ENCODE measurements around the gene CFAP69.
"Not testable (repeated sequence)": the region's sequence is repeated elsewhere in the genome, so short reads cannot be mapped to it uniquely, and the experiment has no call there.

Gene CFAP69

DNA sequence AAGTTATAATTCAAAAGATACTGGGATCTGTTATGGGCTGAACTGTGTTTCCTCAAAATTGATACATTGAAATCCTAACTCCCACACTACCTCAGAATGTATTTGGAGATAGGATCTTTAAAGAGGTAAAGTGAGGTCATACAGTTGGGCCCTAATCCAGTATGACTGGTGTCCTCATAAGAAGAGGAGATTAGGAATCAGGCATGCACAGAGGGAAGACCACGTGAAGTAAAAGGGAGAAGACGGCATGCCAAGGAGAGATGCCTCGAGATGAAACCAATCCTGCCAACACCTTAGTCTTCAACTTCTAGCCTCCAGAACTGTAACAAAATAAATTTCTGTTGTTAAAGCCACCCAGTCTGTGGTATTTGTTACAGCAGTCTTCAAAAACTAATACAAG, 5.9 kb upstream of the CFAP69 start:
- in situ Hi-C loops (cut with HindIII; ENCODE audit: low pct_unique_long_range_greater_than_20kb, low sequenced_read_pairs): no loop called here
- TF ChIP-seq JUND (IDR thresholded peaks at IDR 0.05; ENCODE audit: low read depth): no peak
- DNase-seq (ENCODE audit: low read depth in 1 of 2, low spot score in 1 of 2): peak in 1 of 2 experiments; percentile 11

- TF ChIP-seq JUND (IDR thresholded peaks at IDR 0.05; ENCODE audit: low read depth): no peak
- DNase-seq (ENCODE audit: low read depth in 1 of 2, low spot score in 1 of 2): no peak
- in situ Hi-C loops (cut with HindIII; ENCODE audit: low pct_unique_long_range_greater_than_20kb, low sequenced_read_pairs): no loop called here
These were observed 5.2 kb upstream of the CFAP69 start for GRCh38 chr7:90239625-90240228.

- in situ Hi-C loops (cut with HindIII; ENCODE audit: low pct_unique_long_range_greater_than_20kb, low sequenced_read_pairs): no loop called here
- DNase-seq (ENCODE audit: low read depth in 1 of 2, low spot score in 1 of 2): no peak
- TF ChIP-seq JUND (IDR thresholded peaks at IDR 0.05; ENCODE audit: low read depth): no peak
These were observed 2.4 kb upstream of the CFAP69 start for GRCh38 chr7:90242369-90243168.

DNA sequence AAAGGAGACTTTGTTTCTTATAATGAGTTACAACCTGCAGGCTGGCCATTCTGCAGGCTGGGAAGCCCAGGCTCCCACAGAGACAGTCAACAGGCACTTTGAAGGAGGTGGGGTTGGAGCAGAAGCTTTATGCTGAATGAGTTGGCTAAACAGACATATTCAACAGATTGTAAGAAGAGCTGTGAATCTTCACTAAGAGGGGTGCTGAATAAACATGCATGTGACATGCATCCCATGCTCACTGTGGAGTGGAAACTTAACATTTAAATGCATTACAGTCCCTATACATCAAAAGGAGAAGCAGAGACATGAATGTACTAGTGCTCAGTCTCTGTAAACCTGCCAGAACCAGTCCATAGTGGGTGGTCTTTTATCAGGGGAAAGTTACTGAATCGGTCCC, 1.4 kb upstream of the CFAP69 start:
- in situ Hi-C loops (cut with HindIII; ENCODE audit: low pct_unique_long_range_greater_than_20kb, low sequenced_read_pairs): no loop called here
- no peak for DNase-seq (ENCODE audit: low read depth in 1 of 2, low spot score in 1 of 2)
- TF ChIP-seq JUND (IDR thresholded peaks at IDR 0.05; ENCODE audit: low read depth): no peak

GRCh38 chr7:90244565-90244908, 437 bp upstream of the CFAP69 start:
- in situ Hi-C loops (cut with HindIII; ENCODE audit: low pct_unique_long_range_greater_than_20kb, low sequenced_read_pairs): no loop called here
- DNase-seq (ENCODE audit: low read depth in 1 of 2, low spot score in 1 of 2): no peak
- no peak for TF ChIP-seq JUND (IDR thresholded peaks at IDR 0.05; ENCODE audit: low read depth)

GRCh38 chr7:90246171-90246570, 1.2 kb downstream of the CFAP69 start:
- in situ Hi-C loops (cut with HindIII; ENCODE audit: low pct_unique_long_range_greater_than_20kb, low sequenced_read_pairs): no loop called here
- TF ChIP-seq JUND (IDR thresholded peaks at IDR 0.05; ENCODE audit: low read depth): no peak
- no peak for DNase-seq (ENCODE audit: low read depth in 1 of 2, low spot score in 1 of 2)

DNA sequence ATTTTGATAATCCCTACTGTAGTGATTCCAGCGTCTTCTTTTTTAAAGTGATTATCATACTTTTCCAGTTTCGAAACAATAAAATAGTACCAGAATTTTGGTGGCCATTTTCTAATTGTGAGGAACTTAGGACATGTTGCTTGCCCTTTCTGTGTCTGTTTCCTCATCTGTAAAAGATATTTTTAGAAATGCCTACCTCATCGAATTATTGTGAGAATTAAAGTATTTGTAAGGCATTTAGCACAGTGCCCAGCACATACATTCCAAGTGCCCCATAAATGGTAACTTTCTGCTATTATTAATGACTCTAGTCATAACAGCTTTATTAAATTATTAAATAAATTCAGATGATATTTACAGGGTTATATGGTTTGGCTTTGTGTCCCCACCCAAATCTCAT, 3.7 kb downstream of the CFAP69 start:
- DNase-seq (ENCODE audit: low read depth in 1 of 2, low spot score in 1 of 2): no peak
- no peak for TF ChIP-seq JUND (IDR thresholded peaks at IDR 0.05; ENCODE audit: low read depth)
- in situ Hi-C loops (cut with HindIII; ENCODE audit: low pct_unique_long_range_greater_than_20kb, low sequenced_read_pairs): no loop called here

- TF ChIP-seq JUND (IDR thresholded peaks at IDR 0.05; ENCODE audit: low read depth): no peak
- no peak for DNase-seq (ENCODE audit: low read depth in 1 of 2, low spot score in 1 of 2)
- in situ Hi-C loops (cut with HindIII; ENCODE audit: low pct_unique_long_range_greater_than_20kb, low sequenced_read_pairs): no loop called here
These were observed 5.8 kb downstream of the CFAP69 start for GRCh38 chr7:90250601-90251303.

GRCh38 chr7:90251304-90251635, 6.3 kb downstream of the CFAP69 start:
- DNase-seq (ENCODE audit: low read depth in 1 of 2, low spot score in 1 of 2): no peak
- no peak for TF ChIP-seq JUND (IDR thresholded peaks at IDR 0.05; ENCODE audit: low read depth)
- in situ Hi-C loops (cut with HindIII; ENCODE audit: low pct_unique_long_range_greater_than_20kb, low sequenced_read_pairs): no loop called here

- DNase-seq (ENCODE audit: low read depth in 1 of 2, low spot score in 1 of 2); in situ Hi-C loops (cut with HindIII; ENCODE audit: low pct_unique_long_range_greater_than_20kb, low sequenced_read_pairs): not testable (repeated sequence)
These were observed 11.0 kb downstream of the CFAP69 start for GRCh38 chr7:90256011-90256410.

DNA sequence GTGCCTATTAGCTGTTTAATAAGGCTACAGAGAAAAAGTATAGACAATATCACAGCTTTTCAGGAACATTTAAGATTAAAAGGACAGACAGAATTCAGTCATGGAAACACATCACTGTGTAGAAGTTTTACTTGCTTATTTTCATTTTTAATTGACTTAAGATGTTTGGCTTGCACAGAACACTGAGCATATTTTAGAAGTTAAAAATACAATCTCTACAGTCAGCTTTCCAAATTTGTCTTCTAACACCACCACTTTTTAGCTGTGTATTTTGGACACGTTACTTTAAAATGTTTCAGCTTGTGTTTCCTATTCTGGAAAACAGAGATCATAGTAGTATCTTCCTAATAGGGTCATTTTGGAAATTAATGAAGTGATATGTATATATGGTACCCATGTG, 11.8 kb downstream of the CFAP69 start:
- DNase-seq (ENCODE audit: low read depth in 1 of 2, low spot score in 1 of 2): no peak
- in situ Hi-C loops (cut with HindIII; ENCODE audit: low pct_unique_long_range_greater_than_20kb, low sequenced_read_pairs): no loop called here

GRCh38 chr7:90261441-90261840, 16.5 kb downstream of the CFAP69 start:
- no peak for DNase-seq (ENCODE audit: low read depth in 1 of 2, low spot score in 1 of 2)
- in situ Hi-C loops (cut with HindIII; ENCODE audit: low pct_unique_long_range_greater_than_20kb, low sequenced_read_pairs): no loop called here
- TF ChIP-seq JUND (IDR thresholded peaks at IDR 0.05; ENCODE audit: low read depth): no peak

More for the DNA sequence above, 11.8 kb downstream of the CFAP69 start:
- no peak for TF ChIP-seq JUND (IDR thresholded peaks at IDR 0.05; ENCODE audit: low read depth)

GRCh38 chr7:90262438-90262837, 17.5 kb downstream of the CFAP69 start:
- no peak for TF ChIP-seq JUND (IDR thresholded peaks at IDR 0.05; ENCODE audit: low read depth)
- DNase-seq (ENCODE audit: low read depth in 1 of 2, low spot score in 1 of 2): peak in 1 of 2 experiments; percentile 51
- in situ Hi-C loops (cut with HindIII; ENCODE audit: low pct_unique_long_range_greater_than_20kb, low sequenced_read_pairs): no loop called here
